SU-DHL-6 (cell line): ENCODE measurements around the gene AGXT.

Experiments
- EZH2phosphoT487 ChIP-seq: fragments of 200-600 bp; sonication (generic), shearing (Covaris generic); conservative IDR thresholded peaks from 2 replicates; pipeline ENCODE4 v1.6.1; 2018; ENCODE audit warnings: mild to moderate bottlenecking, antibody characterized with exemption, low read length, moderate library complexity, mixed read lengths
- TF ChIP-seq, protein P1 (sequence below): fragments of 200-600 bp; sonication (generic); IDR thresholded peaks from one replicate; pipeline ENCODE4 v1.5.1; 2017; ENCODE audit warnings: antibody characterized with exemption, mild to moderate bottlenecking, low read length, moderate library complexity; ENCODE audit not compliant: insufficient read depth, poor library complexity, severe bottlenecking

DNA sequence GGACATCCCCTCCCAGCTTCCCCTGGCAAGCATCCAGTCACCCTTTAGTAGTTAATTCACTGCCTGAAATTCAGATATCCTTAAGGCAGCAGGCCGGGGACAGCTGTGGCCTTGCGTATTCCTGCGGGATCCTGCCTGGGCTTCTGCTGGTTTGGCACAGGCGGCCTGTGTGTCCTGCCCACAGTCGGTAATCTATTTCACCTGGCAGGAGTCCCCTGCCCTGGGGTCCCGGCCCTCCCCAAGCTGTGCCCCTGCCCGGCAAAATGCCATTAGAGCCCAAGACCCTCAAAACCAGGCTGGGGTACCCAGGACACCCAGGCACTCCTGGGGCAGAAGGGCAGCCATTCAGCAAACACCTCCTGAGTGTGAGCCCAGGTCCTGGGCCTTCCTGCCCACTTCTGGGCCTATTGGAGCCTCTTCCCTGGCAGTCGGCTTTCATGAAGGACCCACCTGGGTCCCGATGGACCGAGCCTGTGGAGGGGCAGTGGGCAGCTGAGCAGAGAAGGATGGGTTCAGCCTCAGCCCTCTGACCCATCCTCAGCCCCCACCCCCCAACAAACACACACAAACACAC is 49.1 kb downstream of the AGXT start:
- TF ChIP-seq, protein P1, sequence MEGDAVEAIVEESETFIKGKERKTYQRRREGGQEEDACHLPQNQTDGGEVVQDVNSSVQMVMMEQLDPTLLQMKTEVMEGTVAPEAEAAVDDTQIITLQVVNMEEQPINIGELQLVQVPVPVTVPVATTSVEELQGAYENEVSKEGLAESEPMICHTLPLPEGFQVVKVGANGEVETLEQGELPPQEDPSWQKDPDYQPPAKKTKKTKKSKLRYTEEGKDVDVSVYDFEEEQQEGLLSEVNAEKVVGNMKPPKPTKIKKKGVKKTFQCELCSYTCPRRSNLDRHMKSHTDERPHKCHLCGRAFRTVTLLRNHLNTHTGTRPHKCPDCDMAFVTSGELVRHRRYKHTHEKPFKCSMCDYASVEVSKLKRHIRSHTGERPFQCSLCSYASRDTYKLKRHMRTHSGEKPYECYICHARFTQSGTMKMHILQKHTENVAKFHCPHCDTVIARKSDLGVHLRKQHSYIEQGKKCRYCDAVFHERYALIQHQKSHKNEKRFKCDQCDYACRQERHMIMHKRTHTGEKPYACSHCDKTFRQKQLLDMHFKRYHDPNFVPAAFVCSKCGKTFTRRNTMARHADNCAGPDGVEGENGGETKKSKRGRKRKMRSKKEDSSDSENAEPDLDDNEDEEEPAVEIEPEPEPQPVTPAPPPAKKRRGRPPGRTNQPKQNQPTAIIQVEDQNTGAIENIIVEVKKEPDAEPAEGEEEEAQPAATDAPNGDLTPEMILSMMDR = no peak
- no peak for TF ChIP-seq EZH2phosphoT487
